B cell (primary cell): ENCODE measurements around the gene KCNC2. TPM values are rescaled to one million over a fixed set of nuclear protein-coding genes. Genes with fewer than 3 reads are reported as not detected.

ENCODE experiments used
- ATAC-seq: fragments of 200-7000 bp; cut with Tn5 transposase; one replicate; pipeline ENCODE4 v1.10.0; 2021; ENCODE audit warnings: low read depth, mild to moderate bottlenecking, moderate number of reproducible peaks, moderate library complexity
- CTCF ChIA-PET: fragments of 350-600 bp; sonication (Branson Sonifier 250); formaldehyde crosslinking; loops from one replicate; lab custom pipeline; 2021; ENCODE audit warnings: antibody characterized with exemption, inconsistent platforms; lab: Charles Lee
- POLR2A ChIA-PET: fragments of 350-600 bp; sonication (Branson Sonifier 250); formaldehyde crosslinking; loops from one replicate; lab custom pipeline; 2021; ENCODE audit warnings: antibody characterized with exemption; lab: Charles Lee
- DNase-seq: peaks from one replicate; pipeline ENCODE4 v3.0.0; 2013
- H2AFZ ChIP-seq: 2 replicates; pipeline ENCODE4 v1.6.1; 2012; ENCODE audit warnings: mild to moderate bottlenecking, low read depth, low read length; ENCODE audit not compliant: insufficient read depth, poor library complexity, severe bottlenecking
- H3K27ac ChIP-seq, 2 donors: 1 replicate in 1 of 2; 2 replicates in 1 of 2; pipeline ENCODE4 v1.5.1; 2012 to 2013; ENCODE audit warnings: low read length in 2 of 2, mild to moderate bottlenecking in 2 of 2, moderate library complexity in 1 of 2
- H3K27me3 ChIP-seq, 4 experiments: fragments of 200-600 bp in 1 of 4; sonication (generic) in 1 of 4; replicated peaks in 1 of 4; 1 replicate in 2 of 4; 2 replicates in 2 of 4; pipeline versions ENCODE4 v1.6.1 to v1.7.0; 2013 to 2016; ENCODE audit warnings: low read length in 3 of 4, mild to moderate bottlenecking in 2 of 4, mixed read lengths in 1 of 4, moderate library complexity in 1 of 4; ENCODE audit not compliant: insufficient read depth in 4 of 4, control insufficient read depth in 3 of 4; ENCODE audit errors: control extremely low read depth in 1 of 4
- H3K36me3 ChIP-seq, 2 experiments: replicated peaks in 1 of 2; 1 replicate in 1 of 2; 2 replicates in 1 of 2; pipeline versions ENCODE4 v1.6.1 to v1.7.1; 2013; ENCODE audit warnings: low read length in 1 of 2; ENCODE audit not compliant: insufficient read depth in 2 of 2, control insufficient read depth in 1 of 2; ENCODE audit errors: control extremely low read depth in 1 of 2, extremely low read depth in 1 of 2
- H3K4me1 ChIP-seq, 2 donors: fragments of 200-600 bp in 1 of 2; sonication (generic) in 1 of 2; 1 replicate in 1 of 2; 2 replicates in 1 of 2; pipeline versions ENCODE4 v1.5.1 to v1.6.1; 2013 to 2017; ENCODE audit warnings: low read length in 2 of 2; ENCODE audit not compliant: control insufficient read depth in 2 of 2, insufficient read depth in 2 of 2
- H3K4me2 ChIP-seq: replicated peaks from 2 replicates; pipeline ENCODE3; 2012; ENCODE audit warnings: mild to moderate bottlenecking, low read depth, low read length; ENCODE audit not compliant: poor library complexity, severe bottlenecking
- H3K4me3 ChIP-seq, 5 experiments: fragments of 200-600 bp in 1 of 5; sonication (generic) in 1 of 5; 1 replicate in 3 of 5; 2 replicates in 2 of 5; pipeline versions ENCODE4 v1.5.1 to v1.7.0; 2011 to 2016; ENCODE audit warnings: low read length in 4 of 5, mild to moderate bottlenecking in 4 of 5, low read depth in 2 of 5, control low read depth in 1 of 5, moderate library complexity in 1 of 5; ENCODE audit not compliant: insufficient read depth in 1 of 5; ENCODE audit errors: control extremely low read depth in 1 of 5, extremely low read depth in 1 of 5
- H3K79me2 ChIP-seq: fragments of 200-600 bp; sonication (generic); one replicate; pipeline ENCODE4 v1.6.0; 2016; ENCODE audit warnings: low read length; ENCODE audit not compliant: control insufficient read depth, insufficient read depth
- H3K9ac ChIP-seq: fragments of 200-600 bp; sonication (generic); 2 replicates; pipeline ENCODE4 v1.6.1; 2017; ENCODE audit warnings: mild to moderate bottlenecking, low read length, moderate library complexity
- H3K9me3 ChIP-seq, 3 donors: one replicate each; pipeline versions ENCODE4 v1.6.1 to v1.7.1; 2013; ENCODE audit warnings: low read length in 2 of 3; ENCODE audit not compliant: control insufficient read depth in 2 of 3, insufficient read depth in 1 of 3; ENCODE audit errors: control extremely low read depth in 1 of 3
- H4K20me1 ChIP-seq: 2 replicates; pipeline ENCODE4 v1.6.0; 2012; ENCODE audit warnings: mild to moderate bottlenecking, low read length; ENCODE audit not compliant: insufficient read depth, control insufficient read depth, poor library complexity, severe bottlenecking
- H3K27ac Mint-ChIP-seq: one replicate; pipeline ENCODE4 v1.8.0; 2021; ENCODE audit warnings: mixed read lengths
- H3K27me3 Mint-ChIP-seq: one replicate; pipeline ENCODE4 v1.8.0; 2021; ENCODE audit warnings: mixed read lengths
- H3K4me1 Mint-ChIP-seq: one replicate; pipeline ENCODE4 v1.8.0; 2021; ENCODE audit warnings: mixed read lengths
- H3K4me3 Mint-ChIP-seq: one replicate; pipeline ENCODE4 v1.8.0; 2021; ENCODE audit warnings: mixed read lengths
- H3K9me3 Mint-ChIP-seq: one replicate; pipeline ENCODE4 v1.8.0; 2022; ENCODE audit warnings: mixed read lengths; ENCODE audit not compliant: insufficient read depth
- CTCF ChIP-seq: fragments of 200-600 bp; IDR thresholded peaks from one replicate; pipeline ENCODE4 v1.8.0; 2022; ENCODE audit warnings: antibody characterized with exemption, mild to moderate bottlenecking
- EZH2 ChIP-seq: IDR thresholded peaks from 2 replicates; pipeline ENCODE4 v1.6.1; 2012; ENCODE audit warnings: borderline replicate concordance, low read depth, mild to moderate bottlenecking, moderate library complexity, low read length; ENCODE audit not compliant: insufficient read depth, poor library complexity, severe bottlenecking
- WGBS: methylation state at CpG from one replicate; pipeline ENCODE4 v1.1.5; 2013; ENCODE audit warnings: missing lambda C conversion rate; ENCODE audit not compliant: insufficient coverage; 5-methylcytosine and 5-hydroxymethylcytosine counted together
- intact Hi-C: fragments of 100-400 bp; cut with micrococcal nuclease; formaldehyde crosslinking; loops from one replicate; pipeline ENCODE4 v1.10.0; 2022
- polyA plus RNA-seq: library from polyadenylated mRNA; depleted of rRNA; stranded (reverse); fragments of >200 nt; gene quantifications from 2 replicates; pipeline ENCODE4 v1.2.3, GENCODE V29; 2012
- total RNA-seq, 2 donors: library from RNA; stranded (reverse); fragments of 120-200 nt in 1 of 2; gene quantifications; 1 replicate in 1 of 2; 2 replicates in 1 of 2; pipeline versions ENCODE4 v1.2.3 to v1.2.4, GENCODE V29; 2013 to 2022

Gene KCNC2
- total and polyA plus RNA-seq, 2 donors (not counting 1 experiment from before 2014, with no cell fraction given): not detected

GRCh38 chr12:75161488-75161887 lies 48.2 kb downstream of the KCNC2 start:
- Mint-ChIP-seq H3K4me3 (no peak overlapping the region), H3K9me3 (no peaks in the 10 kb centered on the region), H3K27me3 (no peaks in the 10 kb centered on the region), H3K27ac (no peak overlapping the region), H3K4me1 (no peaks in the 10 kb centered on the region)
- H3K27me3 ChIP-seq: no peaks in the 10 kb centered on the region
- no peak overlapping the region for H3K27ac ChIP-seq
- H3K4me3 ChIP-seq: no peak overlapping the region
- WGBS: no CpG with 5 or more reads among the region's 1 CpG
- H3K9me3 ChIP-seq: no peaks in the 10 kb centered on the region
- POLR2A ChIA-PET: no interaction called here
- H3K36me3 ChIP-seq: no peaks in the 10 kb centered on the region
- TF ChIP-seq EZH2 (no peak), CTCF (no peak)
- H3K79me2 ChIP-seq: no peaks in the 10 kb centered on the region
- H3K9ac ChIP-seq: no peak overlapping the region
- H3K4me2 ChIP-seq: no peak overlapping the region
- H4K20me1 ChIP-seq: no peaks in the 10 kb centered on the region
- DNase-seq: no peak
- intact Hi-C loops: no loop called here
- no peak for ATAC-seq
- no peak overlapping the region for H2AFZ ChIP-seq
- H3K4me1 ChIP-seq: no peaks in the 10 kb centered on the region
- CTCF ChIA-PET: no interaction called here

DNA sequence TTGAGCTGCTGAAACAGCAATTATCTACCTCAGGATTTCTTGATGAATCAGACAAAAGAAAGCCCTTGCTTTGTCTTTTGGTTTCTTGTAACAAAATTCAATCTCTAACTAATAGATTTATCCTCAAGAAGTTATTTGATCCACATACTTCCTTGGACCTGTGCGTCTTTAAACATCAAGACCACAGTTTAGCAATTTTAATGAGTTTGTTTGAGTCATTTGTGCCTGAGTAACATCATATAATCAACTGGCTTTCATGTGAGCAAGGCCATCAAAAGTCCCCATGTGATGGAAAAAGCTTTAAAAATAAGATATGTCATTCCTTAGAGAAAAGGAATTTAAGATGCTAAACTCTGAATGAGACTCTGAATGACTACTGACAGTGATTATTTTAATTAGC lies 52.3 kb downstream of the KCNC2 start:
- ATAC-seq: no peak
- WGBS: no CpG with 5 or more reads among the region's 1 CpG
- H3K4me1 Mint-ChIP-seq: no peaks in the 10 kb centered on the region
- Histone ChIP-seq H3K4me1 (no peaks in the 10 kb centered on the region), H3K79me2 (no peaks in the 10 kb centered on the region), H3K27me3 (no peaks in the 10 kb centered on the region), H4K20me1 (no peaks in the 10 kb centered on the region), H3K27ac (no peak overlapping the region), H3K4me2 (no peak overlapping the region), H2AFZ (no peak overlapping the region), H3K4me3 (no peak overlapping the region), H3K9me3 (no peaks in the 10 kb centered on the region), H3K9ac (no peak overlapping the region), H3K36me3 (no peaks in the 10 kb centered on the region)
- no peak overlapping the region for H3K27ac Mint-ChIP-seq
- TF ChIP-seq EZH2 (no peak), CTCF (no peak)
- POLR2A ChIA-PET: no interaction called here
- intact Hi-C loops: no loop called here
- no peak for DNase-seq
- no peaks in the 10 kb centered on the region for H3K27me3 Mint-ChIP-seq
- no peak overlapping the region for H3K4me3 Mint-ChIP-seq
- CTCF ChIA-PET: no interaction called here
- H3K9me3 Mint-ChIP-seq: no peaks in the 10 kb centered on the region
